NK-92 treated with Interleukin-12 subunit alpha and Interleukin-12 subunit beta, amount 100 ng/mL, for 24 hours (cell line): ENCODE data around the gene ARRDC4.
"Not testable (repeated sequence)": the region's sequence is repeated elsewhere in the genome, so short reads cannot be mapped to it uniquely, and the experiment has no call there.

Source experiments
- DNase-seq: peaks from one replicate; lab custom pipeline; 2025; lab: John Stamatoyannopoulos, UW

ARRDC4 gene

DNA sequence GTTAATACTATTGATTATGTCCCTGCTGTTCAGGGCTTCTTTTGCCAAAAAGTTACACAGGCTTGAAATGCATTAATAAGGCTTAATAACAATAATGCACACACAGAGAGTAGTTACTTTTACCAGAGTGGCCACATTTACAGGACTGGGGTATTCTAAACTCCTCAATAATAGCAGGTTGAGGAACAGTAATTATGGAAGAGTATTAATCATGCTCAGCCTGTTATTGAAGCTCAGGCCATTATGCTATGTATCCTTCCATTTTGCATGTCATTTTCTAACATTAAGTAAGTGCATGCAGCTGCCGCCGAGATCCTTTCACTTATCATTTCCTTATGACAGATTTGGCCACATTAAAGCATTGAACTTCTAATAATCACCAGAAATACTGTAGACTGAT, 5.7 kb downstream of the ARRDC4 start:
- DNase-seq, result no peak

DNA sequence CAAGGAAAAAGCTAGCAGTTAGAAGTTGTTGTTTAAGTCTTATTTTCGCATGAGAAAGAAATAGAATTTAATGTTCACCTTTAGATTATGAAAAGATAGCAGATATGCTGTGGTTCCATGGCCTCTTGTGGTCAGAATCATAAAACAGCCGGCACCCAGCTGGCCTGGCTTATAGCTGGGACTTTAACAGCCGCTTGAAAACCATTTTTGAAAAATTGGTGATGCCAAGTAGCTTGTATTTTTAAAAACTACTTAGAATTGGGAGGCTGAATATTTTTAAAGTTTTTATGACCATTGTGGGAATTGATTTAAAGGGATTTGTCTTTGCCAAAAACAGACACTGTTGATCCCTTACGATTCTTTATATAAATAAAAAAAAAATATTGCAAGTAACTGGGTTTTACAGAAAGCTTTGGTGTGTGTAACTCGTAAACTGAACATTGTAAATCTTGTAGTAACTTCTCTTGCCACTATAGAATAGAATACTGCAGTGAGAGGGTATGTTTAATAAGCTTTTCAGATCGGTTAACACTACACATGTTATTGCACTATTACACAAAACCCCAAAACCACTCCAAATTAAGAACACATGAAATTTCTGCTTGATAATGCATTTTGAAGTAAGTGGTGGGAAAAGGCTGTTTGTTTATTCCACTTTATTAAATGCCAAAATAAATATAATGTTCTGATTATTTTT, 6.6 kb downstream of the ARRDC4 start:
- DNase-seq, result no peak

DNA sequence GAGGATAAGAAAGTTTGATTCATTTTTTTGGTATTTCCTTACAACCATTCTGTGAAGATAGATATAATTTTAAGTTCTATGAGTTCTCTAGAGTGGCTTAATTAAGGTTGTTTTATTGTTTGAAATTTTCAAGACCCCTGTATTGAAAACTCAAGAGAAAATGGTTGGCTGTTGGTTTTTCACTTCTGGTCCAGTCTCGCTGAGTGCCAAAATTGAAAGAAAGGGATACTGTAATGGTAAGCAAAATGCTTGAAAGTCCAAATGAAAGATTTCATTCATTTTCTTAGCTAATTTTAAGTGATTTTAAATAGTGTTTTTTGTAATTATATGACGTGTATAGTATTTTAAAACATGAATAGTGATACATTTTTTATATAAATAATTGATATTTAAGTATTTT, 7.4 kb downstream of the ARRDC4 start:
- no peak for DNase-seq

DNA sequence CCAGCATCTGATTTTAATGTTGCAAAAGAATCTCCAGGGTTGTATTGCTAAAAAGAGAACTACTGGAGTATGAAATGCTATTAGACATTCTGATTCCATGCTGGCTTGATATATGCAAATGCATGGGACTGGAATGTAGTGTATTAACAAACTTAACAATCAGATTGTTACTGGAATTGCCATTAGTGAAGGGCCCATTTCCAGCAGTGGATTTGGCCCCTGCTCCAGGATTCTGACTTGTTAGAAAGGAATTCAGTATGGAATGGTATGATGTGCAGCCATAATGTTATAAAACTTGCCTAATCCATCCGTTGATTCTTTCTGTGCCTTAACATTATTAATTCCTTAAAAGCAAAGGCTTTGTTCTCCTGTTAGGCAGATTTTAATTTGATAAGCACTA, 7.9 kb downstream of the ARRDC4 start:
- no peak for DNase-seq

DNA sequence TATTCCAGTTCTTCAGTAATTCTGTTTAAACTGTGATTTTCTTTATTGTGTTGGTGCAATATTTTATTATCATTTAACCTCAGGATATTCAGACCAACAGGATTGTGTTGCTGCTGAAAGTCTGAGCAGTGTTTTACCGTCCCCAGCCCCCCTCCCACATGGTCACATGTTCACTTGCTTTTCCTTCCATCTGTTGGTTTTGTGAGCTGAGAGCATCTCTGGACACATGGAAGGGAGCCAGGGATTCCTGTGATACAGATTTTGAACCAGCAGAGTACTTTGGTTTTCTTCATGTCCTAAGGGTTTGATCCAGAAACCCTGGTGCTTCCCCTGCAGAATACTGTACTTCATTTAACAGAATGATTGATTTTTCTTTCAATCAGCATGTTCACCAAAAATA, 11.9 kb downstream of the ARRDC4 start:
- no peak for DNase-seq

DNA sequence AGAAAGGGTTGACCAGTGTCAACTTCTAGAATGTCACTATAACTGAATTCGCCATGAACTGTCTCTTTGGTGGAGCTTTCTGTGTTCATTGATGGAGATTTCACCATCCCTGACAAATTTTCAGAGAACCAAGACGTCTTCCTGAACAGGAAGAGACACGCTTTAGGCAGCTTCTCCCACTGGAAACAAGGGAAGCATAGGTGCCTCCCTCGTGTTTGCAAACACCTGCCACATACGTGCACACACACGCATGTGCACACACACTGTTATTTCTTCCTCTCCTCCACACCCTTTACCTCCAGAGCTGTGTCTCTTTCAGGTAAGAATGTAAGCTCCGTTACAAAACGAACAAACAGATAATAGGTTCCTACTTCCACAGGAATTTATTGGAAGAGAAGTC, 15.6 kb downstream of the ARRDC4 start:
- no peak for DNase-seq

DNA sequence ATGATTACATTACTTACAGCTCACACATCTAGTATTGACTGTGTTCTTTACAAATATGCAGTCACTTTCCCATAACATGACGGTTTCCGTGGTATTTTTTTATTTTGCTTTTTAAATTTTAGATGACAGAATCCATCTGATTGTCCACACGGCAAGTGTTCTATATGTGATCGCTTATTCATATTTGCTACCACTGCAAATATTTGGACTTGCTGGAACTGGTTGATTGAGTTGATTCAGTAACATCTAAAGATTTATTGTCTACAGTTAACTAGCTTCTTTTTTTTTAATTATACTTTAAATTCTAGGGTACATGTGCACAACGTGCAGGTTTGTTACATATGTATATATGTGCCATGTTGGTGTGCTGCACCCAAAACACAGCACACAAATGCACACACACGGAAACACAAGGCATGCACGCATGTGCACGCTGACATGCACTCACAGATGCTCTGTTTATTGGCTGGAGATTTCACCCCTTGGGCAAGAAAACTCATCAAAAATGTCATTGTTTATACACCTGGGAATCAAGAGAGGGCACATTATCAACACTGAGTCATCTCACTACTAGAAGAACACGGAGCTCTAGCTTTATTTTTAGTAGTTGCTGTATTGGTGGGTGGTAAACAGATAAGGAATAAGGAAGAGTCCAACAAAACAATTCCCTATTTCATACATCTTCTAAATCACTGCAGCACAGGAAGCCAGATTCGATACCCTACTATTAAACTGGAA, 16.4 kb downstream of the ARRDC4 start:
- DNase-seq, result no peak

DNA sequence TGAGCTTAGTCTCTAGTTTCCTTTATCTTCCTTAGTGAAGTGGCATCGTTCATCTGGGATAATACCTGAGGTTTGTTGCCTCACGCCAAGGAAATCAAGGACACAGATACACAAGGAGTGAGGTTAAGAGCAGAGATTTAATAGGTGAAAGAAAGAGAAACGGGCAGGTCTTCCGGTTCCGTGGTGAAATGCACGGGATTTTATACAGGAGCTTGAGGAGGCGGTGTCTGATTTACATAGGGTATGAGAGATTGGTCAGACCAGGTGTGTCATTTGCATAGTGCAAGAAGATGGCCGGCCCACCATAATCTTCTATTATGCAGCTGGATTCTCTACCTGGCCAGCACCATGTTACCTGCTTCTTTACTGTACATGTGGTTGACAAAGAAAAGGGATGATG, 17.2 kb downstream of the ARRDC4 start:
- no peak for DNase-seq

DNA sequence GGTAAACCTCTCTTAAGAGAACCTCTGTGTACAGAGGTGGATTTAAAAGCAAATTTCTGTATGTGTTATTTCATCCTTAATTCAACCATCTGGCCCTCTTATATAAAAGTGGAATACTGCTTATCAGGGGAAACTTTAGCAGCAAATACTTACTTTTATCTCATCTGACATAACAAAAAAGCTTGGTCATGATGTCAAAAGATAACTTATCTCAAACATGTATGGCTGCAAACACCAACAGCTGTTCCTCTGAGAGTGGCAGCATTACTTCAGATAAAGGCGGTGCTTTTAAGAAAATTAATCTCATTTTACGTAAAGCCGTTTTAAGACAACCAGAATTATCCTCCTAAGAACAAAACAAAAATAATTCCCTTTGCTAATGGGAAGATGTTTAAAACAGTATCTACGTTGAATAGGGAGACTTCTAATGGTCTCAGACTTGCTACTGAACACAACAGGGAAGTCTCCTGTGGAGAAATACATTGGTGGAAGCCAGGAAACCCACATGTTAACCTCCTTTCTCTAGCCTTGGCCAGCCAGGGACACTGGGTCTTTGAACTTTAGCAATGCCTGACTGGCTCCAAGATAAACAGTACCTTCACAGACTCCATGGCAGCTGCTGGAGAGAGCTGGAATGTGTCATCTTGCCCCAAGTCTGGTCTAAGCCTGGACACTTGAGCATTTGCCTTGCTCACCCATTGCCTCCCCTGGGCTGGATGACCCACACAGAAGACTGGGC, 18.1 kb downstream of the ARRDC4 start:
- no peak for DNase-seq

DNA sequence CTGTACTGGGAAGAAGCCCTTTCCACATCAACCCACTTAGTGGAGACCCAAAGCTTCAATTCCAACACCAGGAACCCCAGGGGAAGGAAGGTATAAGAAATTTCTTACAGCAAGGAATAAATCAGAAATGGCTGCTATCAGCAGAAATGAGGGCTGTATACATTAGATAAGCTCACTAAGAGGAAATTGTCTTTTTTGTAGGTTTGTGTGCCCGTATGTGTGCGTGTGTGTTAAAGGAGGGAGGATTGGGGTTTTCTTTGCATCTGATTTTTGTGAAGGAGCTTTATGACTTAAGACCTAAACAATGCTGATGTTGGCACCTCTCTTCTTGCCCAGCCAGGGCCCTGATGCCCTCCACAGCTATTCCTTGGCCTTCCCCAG, 18.6 kb downstream of the ARRDC4 start:
- no peak for DNase-seq

DNA sequence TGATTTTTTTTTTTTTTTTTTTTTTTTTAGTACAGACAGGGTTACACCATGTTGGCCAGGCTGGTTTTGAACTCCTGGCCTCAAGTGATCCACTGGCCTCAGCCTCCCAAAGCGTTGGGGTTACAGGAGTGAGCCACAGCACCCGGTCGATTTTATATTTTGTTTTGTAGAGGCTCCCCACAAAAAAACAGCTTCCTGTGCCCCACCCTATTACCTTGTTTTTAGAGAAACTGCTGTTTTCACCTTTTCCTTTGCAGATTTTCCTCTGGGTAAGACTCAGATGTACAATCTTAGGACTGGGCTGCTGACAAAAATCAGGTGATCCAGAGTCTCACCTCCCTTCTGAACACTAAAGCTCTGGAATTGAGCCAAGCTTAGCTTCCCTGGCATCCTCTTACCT, 20.6 kb downstream of the ARRDC4 start:
- no peak for DNase-seq

DNA sequence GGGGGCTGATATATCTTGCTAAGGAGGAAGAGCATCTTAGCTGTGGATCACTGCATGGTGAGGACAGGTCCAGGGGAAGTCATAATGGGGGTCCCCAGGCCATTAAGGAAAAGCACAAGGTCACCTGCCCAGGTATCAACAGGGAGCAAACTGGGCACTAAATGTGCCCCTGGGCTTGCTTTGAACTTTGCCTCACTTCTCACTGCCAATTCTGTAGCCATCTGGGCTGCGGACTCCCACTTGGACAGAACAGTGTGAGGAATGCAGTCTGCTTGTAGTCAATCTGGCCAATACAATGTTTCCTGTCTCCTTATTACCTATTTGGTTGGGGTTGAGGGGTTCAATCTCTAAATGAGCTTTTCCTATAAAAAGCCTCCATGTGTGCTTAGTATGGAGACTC, 21.3 kb downstream of the ARRDC4 start:
- DNase-seq, result no peak

DNA sequence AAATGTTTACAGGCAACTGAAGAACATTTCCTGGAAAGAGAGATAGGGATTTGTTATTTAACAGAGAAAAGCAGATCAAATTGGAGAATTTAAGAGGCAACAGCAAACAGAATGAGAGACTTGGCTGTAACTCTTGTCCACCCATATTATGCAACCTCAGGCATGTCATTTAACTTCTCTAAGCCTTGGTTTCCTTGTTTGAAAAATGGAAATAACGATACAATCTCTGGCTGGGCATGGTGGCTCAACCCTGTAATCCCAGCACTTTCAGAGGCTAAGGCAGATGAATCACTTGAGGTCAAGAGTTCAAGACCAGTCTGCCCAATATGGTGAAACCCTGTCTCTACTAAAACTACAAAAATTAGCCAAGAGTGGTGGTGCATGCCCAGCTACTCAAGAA, 23.7 kb downstream of the ARRDC4 start:
- DNase-seq, result no peak

DNA sequence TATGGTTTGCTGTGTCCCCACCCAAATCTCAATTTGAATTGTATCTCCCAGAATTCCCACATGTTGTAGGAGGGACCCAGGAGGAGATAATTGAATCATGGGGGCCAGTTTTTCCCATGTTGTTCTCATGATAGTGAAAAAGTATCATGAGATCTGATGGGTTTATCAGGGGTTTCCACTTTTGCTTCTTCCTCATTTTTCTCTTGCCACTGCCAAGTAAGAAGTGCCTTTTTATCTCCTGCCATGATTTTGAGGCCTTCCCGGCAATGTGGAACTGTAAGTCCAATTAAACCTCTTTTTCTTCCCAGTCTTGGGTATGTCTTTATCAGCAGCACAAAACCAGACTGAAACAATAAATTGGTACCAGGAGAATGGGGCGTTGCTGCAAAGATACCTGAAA, 25.5 kb downstream of the ARRDC4 start:
- not testable (repeated sequence) for DNase-seq

DNA sequence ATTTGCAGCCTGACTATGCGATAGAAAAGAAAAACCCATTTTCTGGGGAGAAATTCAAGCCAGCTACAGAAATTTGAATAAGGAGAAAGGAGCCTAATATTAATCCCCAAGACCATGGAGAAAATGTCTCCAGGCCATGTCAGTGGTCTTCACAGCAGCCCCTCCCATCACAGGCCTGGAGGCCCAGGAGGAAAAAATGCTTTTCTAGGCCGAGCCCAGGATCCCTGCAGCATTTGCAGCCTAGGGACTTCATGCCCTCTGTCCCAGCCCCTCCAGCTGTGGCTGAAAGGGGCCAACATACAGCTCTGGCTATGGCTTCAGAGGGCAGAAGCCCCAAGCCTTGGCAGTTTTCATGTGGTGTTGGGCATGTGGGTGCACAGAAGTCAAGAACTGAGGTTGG, 26.3 kb downstream of the ARRDC4 start:
- no peak for DNase-seq

DNA sequence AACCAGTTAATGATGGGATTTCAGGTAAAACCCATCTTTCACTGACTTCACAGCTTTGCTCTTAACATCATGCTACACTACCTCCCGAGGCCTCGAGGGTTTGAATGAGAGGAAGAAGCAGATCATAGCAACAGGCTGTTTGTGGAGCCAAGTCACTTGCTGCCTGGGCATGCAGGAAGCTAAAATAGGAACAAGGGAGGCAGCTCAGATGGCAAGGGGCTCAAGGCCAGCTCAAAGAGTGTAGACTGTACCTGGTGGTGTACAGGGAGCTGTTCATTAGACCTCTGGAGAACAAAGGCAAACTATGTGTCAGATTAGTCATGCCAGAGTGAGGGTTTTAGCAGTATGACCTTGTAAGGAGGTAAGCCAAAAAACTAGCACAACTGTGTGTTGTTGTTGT, 28.8 kb downstream of the ARRDC4 start:
- DNase-seq, result no peak

DNA sequence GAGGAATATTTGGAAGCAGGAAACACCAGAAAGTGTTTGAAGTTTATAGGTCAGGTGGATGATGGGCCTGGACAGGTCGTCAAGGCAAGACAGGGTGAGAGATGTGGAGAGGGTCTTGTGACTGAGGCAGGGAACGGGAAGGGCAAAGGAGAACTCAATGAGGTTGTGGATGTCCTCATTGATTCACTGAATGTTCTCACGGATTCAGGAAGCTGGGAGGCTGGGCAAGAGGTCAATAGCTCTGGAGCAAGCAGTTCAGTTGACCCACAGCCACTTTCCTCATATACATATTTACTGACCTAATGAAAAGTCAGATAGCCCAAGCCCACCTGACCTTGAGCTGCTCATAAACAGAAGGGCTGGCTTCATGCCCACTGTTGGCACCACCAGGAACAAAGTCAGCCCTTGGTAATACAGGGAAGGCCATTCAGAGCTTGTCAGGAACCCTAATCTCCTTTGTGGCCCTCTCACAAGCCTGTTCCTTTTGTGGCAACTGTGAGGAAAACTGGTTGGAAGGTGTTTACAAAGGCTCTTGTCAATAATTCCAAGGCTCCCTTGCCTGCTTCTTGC, 31.6 kb downstream of the ARRDC4 start:
- DNase-seq, result no peak

DNA sequence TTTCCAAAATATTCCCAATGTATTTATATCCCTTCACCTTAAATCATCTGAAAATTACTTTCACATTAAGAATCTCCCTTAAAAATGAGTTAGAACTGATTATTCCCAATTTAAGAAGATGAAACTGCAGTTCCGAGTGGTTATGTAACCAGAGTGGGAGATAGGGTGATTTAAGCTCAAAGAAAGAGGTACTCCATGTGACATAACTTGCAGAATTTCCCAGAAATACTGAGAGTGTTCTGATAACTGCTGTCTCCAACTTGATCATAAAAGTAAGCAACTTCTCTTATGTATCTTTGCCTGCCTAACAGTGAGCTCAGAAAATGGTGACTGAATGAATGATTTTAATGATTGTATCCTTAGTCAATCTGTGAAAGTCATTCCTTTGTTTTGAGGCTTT, 32.3 kb downstream of the ARRDC4 start:
- no peak for DNase-seq

DNA sequence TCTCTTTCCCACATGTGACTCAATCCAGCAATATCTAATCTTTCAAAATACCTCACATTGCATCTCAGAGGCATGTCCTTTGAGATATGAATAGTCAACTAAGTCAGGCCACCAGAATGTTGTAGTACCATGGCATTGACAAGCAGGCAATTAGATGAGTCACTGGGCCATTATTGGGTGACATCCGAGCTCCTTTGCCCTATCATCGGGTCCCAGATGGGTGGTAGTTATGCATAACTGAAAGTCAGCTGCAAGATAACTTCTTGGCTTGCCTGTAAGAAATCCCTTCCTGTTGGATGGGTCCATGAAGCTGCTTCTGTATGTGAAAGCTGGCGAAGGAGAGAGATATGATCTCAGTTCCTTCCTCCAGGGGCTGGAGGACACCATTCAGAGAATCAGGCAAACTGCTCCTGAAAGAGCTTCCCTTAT, 32.8 kb downstream of the ARRDC4 start:
- no peak for DNase-seq

DNA sequence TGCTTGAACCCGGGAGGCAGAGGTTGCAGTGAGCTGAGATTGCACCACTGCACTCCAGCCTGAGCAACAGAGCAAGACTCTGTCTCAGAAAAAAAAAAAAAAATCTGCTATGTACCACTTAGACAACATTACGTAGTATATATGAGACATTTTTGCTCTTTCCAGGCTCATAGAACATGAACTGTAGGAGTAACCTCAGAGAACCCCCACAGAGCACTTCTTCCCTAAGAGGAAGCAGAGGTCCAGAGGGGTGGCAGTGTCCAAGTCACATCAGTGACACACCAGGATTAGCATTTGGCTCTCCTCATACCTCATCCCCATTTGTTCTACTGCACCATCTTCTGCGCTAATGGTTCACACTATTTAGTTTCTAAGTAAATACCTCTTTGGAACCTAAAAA, 33.7 kb downstream of the ARRDC4 start:
- no peak for DNase-seq

DNA sequence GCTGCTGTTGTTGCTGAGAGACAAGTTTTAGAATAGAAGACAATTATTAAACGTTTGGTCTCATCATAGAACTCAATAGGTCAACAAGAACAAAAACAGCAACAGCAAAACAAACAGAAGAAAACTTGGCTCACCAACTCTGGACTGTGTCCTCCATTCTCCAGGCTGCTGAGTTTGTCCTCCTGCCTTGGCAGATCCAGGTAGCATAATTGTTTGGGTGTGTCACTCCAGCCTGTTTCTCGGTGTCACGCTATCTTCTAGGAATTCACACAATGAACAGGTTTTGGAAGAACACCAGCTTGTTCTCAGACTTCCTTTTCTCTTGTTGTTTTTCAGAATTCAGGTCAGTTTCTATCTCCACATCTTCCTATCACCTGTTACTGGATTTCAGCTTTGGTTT, 34.7 kb downstream of the ARRDC4 start:
- DNase-seq, result no peak

DNA sequence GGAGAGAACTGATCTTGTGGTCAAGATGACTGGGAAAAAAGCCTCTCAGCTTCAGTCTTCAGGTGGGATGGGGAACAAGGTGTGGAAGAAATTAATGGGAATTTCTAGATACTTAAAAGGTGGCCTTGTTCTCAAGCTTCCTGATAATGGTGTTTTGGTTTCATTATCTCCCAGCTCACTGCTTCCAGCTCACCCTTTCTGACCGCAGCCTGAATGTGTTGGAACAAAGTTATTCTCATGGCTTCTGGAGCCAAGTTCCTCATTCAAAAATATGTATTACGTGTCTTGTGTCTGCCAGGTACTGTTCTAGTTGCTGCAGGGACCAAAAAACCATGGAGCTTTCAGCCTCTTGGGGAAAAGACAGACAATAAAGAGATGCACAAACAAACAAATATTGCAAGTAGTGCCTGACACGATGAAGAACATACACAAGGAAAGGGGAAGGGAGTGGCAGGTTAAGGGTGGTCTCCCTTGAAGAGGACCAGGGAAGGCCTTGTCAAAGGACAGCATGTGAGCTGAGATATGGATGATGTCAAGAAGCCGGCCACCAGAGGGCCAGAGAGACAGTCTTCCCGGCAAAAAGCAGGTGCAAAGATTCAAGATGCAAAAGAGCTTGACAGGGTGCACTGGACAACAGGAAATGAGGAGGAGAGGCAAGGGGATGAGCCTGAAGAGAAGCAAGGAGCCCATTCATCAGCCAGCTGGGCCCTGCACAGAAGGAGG, 35.5 kb downstream of the ARRDC4 start:
- DNase-seq, result no peak
